GM18502 (cell line): ENCODE measurements around the gene CEP192.

Experiments used
- ATAC-seq: cut with Tn5 transposase; IDR thresholded peaks from one replicate; pipeline ENCODE4 v1.9.1; 2021; ENCODE audit warnings: mild to moderate bottlenecking; ENCODE audit not compliant: unreplicated experiment, poor library complexity

CEP192 gene

DNA sequence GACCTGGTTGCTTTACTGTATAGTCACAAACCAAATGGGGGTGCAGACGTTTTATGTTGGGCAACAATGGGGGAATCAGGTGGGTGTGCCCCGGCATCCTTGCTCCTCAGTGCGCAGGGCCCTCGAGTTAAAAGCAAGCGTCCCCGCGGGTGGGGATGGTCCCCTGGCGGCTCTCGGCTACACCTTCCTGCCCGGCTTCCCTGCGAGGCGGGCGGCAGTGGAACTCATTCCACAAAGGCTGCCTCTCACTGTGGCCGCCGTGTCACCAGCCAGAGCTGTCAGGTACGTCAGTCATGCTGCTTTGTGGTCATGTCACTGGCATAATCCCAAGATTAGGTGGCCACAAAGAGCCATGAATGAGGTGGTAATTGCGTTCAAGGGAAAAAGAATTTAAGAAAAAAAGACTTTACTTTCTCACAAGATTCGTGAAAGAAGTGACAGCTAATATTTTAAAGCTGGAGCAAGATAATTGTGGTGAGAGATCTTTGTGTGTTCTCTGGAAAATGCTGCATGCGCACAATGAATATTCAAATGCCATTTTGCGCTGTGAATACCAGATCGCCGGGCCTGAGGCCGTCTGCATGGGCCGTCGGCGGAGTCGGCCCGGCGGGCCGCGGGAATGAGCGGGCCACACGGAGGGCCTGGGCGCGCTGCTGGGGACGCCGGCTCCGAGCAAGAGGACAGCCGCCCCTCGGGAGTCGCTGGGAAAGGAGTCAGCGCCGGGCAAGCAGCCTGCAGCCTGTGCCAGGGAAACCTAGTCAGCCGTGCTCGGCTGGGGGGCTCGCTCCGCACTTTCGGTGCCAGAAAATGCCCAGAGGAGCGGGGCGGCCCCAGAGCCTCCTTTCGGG is 145.1 kb downstream of the CEP192 start:
- ATAC-seq, result no peak

DNA sequence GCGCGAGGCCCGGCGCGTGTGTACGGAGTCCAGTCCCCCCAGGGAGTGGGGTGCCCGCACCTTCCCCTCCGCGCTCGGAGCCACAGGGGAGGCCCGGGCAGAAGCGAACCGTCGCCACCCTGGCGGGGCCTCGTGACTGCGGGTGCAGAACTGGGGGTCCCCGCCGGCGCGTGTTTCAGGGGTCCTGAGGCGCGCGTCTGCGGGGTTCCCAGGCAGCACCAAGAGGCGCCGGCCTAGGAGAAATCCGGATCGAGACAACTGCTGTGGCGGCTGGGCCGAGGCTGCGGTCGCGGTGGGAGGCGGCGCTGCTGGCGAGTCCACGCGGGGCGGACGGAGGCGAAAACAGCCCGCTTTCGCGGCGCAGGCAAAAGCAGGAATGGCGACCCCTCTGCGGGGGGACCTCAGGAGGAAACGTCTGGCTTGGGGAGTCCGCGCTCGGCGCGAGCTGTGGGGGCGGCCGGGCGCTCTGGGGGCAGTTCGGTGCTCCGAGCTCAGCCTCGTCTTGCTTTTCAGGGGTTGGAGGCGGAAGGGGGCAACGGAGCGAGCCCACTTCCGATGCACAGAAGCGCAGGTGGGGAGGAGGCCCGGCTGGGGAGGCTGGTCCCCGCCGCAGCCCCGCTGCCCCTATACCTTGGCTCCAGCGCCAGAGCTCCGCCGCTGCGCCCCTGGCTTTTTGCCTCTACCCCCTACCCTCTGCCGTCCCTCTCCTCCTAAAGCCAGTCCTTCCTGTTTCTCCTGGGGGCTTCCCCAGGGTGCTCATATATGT is 145.9 kb downstream of the CEP192 start:
- peak; percentile 35 for ATAC-seq

DNA sequence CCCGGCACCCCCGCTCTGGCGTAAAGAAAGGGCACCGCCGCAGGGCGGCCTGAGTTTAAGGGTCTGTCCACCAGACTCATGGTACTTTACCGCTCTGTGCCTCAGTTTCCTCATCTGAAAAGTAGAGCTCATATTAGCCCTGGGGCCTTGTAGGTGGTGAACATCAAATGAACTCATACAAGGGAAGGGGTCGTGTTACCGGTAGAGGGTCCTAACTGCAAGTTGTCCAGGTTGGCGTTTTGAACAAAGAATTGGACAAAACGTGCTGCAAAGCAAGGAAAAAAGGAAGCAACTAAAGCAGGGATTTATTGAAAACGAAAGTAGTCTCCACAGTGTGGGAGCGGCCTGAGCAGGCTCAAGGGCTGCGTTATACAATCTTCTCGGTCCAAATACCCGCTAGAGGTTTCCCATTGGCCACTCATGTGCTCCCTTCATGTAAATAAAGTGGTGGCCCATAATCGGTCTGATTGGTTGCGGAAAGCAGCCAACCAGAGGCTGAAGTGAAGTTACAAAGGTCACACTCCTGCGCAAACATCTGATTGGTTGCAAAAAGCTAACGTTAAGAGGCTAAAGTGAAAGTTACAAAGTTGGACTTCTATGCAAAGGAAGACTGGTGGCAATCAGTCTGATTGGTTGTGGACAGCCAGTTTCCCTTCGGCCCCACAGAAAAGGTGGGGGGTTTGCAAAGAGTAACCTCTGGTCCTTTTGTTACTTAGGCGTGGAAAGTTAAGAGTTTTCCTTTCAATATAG is 146.7 kb downstream of the CEP192 start:
- peak; percentile 78 for ATAC-seq

DNA sequence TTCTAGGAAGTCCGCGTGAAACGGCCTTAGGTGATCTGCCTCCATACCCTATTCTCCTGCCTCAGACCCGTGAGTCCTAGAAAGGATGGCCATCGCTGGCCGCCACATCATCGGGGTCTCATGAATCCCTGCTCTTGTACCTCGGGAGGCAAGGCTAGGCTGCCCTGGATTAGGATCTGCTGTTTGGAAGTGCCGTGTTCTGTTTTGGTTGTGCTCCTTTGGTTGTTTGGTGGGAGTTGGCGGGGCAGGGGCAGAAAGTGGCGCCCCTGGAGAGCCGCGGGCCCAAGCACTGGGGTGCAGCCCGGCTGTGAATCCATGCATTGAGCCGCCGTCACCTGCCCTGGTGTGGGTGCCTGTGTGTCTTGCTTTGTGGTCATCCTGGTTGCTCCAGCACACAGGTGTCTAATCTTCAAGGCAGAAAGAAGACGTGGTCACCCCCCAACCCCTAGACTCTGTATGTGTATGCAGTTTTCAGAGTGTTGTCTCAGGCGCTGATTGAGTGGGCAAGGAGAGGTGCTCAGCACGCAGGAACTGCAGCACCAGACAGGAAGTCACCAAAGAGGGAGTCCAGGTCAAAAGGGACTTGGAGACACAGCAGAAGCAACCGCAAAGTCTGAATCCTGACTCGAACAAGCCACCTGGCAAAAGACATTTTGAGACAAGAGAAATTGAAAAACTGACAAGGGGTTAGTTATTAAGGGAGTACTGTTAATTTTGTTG is 147.4 kb downstream of the CEP192 start:
- no peak for ATAC-seq

DNA sequence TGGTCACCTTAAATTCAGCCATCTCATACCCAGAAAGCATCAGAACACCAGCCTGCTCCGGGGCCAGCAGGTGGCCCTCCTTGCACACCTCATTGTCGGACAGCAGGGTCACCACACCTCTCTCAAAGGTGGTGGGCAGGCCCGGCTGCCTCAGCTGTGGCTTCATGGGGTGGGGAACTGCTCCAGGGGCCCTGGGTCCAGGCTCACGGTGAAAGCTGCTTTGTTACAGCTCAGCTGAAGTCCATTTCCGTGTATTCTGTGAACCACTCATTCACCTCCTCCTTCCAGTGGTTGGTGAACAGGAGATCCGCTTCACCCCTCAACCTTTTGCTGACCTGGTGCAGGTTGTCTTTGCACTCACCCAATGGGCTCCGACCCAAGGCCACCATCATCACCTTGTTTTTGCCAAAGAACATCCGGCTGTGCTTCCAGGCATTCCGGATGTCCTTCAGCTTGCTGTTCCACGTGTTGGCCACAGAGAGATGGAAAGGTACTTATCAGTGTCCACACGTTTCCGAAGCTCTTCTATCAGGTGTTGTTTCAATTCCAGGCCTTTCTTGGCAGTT is 148.8 kb downstream of the CEP192 start:
- no peak for ATAC-seq

DNA sequence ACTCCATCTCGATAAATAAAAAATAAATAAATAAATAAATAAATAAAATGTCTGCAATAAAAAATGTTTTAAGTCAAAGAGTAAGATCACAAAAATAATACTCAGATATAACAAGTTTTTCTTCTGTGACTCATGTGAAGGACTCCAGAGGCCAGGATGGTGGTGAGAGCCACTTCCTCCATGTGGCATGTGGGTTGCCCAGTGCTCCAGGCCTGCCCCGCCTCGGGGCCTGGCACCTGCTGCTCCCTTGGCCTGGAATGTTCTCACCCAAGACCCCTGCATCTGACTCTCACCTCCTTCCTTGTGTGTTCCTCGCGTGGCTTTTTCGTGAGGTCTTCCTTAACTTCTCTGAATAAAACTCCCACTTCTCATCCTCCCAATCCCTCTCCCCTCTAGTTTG is 150.0 kb downstream of the CEP192 start:
- no peak for ATAC-seq

DNA sequence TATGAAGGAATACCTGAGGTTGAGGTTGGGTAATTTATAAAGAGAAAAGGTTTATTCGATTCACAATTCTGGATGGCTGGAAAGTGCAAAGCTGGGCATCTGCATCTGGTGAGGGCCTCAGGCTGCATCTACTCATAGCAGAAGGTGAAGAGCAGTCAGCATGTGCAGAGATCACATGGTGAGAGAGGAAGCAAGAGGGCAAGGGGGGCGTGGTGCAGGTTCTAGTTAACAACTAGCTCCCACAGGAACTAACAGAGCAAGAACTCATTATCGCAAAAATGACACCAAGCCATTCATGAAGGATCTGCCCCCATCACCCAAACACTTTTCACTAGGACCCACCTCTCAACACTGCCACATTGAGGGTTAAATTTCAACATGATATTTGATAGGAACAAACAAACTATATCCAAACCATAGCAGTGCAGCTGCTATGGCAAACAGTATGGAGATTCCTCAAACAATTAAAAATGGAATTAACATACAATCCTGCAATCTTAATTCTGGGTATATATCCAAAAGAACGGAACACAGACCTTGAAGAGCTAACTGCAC is 154.6 kb downstream of the CEP192 start:
- no peak for ATAC-seq

DNA sequence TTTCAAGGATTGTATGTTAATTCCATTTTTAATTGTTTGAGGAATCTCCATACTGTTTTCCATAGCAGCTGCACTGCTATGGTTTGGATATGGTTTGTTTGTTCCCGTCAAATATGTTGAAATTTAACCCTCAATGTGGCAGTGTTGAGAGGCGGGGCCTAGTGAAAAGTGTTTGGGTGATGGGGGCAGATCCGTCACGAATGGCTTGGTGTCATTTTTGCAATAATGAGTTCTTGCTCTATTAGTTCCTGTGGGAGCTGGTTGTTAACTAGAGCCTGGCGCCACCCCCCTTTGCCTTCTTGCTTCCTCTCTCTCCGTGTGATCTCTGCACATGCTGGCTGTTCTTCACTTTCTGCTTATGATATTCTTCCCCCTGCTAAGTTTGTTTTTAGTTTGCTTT is 156.0 kb downstream of the CEP192 start:
- ATAC-seq, result no peak

DNA sequence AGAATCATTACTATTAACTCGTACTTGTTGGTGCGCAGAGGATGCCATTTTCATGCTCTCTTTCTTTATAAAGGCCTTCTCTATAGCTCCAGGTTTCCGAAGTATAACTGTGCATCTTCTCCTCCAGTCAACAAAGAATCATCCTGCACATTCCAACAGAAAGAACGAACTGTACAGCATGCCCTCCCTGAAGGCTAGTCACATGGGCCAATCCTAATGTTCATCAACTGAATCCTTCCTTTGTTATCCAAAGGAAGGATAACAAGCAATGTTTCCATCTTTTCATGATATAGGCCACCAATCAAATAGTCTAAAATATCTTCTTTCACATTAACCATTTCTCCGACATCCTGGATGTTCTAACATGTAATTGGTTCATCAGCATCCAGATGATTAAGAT is 160.5 kb downstream of the CEP192 start:
- no peak for ATAC-seq

DNA sequence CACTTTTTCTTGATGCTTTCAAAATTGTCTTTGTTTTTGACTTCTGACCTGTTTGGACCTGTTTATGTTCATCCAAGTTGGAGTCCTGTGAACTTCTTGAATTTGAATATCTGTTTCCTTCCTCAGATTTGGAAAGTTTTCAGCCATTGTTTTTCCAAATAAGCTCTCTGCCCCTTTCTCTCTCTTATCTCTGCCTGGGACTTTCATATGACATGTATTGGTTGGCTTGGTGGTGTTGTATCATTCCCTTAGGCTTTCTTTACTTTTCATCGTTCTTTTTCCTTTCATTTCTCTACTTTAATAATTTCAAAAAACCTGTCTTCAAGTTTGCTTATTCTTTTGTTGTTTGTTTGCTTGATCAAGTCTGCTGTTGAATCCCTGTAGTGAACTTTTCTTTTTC is 167.3 kb downstream of the CEP192 start:
- no peak for ATAC-seq

DNA sequence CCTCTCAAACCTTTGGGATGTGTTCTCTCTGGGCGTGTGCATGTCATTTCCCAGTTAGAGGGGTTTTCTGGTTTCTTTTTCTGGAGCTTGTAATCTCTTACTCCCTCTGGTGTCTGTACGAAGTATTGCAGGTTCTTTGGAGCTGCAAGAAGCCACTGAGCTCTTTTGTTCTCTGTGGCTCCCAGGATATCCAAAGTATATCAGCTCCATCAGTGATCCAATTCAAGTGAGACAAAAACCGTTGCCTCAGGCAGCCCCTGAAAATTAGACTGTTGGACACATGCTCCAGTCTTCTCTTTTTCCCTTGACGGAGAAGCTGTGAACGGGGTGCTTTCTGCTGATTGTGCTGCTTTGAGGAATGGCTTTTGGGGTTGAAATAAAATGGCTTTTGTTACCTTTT is 168.4 kb downstream of the CEP192 start:
- ATAC-seq, result no peak

DNA sequence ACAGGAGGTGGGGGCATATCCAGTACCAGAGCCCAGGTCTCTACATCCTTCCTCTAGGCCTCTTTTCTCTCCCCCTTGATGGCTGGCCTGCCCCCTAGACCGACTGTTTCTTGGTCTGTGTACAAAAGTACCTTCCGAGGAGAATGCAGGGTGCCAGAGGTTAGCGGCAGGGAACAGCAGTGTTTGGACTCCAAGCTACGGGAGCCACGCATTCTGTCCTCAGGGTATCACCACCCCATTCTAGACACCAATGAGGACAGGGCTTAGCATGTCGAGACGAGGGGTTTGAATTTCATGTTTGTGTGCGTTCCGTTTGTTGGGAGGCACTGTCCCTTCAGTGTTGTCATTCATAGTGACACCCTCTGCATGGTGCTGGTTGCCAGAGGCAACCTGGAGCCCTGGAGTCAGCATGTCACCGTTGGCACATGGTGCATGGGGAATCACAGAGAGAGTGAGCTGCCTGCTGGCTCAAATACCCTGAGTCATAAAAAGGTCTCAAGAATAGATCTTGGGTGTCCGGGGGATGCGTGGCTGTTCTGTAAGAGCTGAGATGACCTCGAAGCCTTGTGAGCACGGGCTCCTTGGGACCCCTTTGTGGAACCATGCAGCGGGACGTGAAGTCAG is 170.2 kb downstream of the CEP192 start:
- no peak for ATAC-seq

DNA sequence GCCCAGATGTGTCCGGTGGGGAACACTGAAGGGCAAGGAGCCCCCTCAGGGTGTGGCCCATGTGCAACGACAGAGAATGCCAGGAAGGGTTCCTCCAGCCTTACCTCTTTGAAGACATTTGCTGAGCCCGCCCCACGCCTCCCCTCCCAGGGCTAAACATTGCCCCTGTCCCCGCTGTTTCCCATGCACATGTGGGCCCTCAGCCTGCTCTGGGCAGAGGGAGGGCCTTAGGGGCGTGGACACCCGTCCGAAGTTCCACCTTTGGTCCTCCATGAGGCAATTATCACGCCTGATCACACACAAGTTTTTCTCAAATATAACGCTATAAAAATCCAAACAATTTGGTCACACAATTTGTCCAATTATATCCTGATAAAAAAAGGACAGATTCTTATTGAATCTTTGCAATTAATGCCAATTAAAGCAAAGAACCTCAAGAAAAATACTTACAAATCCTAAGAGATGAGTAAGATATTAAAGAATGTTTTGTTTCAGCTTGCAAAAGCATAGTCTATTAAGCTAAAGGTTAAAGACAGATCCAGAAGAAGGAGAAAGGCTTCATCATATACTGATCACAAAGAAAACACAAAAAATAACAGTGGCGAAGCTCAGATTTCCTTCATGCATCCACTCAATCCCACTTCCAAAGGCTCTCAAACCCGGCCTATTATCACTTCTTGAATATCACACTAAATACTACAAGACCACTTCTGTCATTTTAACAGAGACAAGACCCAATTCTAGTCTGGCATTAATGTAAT is 172.2 kb downstream of the CEP192 start:
- ATAC-seq, result no peak

DNA sequence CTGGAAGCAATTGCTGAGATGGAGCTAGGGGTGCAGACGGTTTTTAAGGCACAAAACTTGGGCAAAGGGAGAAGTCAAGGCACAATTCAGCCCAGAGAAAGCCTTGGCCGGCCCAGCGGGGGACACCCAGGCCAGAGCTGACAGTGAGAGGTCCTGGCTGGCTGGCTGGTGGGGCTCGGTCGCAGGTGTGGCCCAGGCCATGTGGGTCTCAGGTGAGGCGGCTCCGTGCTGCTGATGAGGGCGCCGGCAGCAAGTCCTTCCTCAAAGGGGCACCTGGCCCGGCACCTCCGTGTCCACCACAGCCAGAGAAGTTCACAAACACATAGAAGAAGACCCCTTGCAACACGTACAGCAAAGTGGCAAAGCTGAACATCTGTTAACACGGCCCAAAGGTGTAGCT is 173.2 kb downstream of the CEP192 start:
- no peak for ATAC-seq

DNA sequence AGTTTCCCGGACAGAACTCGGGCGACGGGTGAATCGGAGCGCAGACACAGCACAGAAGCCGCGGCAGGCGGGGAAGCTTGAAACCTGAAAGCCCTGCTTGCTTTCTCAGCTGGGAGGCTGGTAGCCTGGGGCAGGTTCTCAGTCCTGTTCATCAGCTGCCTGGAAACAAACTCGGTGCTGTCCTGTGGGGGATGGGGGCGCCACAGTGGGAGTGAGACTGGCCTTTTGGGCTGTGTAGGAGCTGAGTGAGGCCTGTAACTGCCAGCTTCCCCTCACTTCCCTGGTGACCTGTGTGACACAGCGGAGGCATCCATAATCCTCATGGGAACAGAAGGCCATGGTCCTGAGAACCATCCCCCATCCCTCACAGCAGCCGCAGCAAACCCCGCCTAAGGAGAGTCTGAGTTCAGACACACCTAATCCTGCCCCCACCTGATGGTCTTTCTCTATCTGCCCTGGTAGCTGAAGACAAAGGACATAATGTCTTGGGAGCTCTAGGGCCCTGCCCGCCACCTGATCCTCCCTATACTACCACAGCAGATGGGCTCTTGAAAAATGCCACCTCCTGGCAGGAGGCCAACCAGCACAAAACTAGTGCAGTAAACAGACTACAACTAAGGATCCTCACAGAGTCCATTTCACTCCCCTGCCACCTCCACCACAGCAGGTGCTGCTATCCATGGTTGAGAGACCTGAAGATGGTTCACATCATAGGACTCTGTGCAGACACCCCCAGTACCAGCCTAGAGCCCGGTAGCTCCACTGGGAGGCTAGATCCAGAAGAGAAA is 174.7 kb downstream of the CEP192 start:
- no peak for ATAC-seq

DNA sequence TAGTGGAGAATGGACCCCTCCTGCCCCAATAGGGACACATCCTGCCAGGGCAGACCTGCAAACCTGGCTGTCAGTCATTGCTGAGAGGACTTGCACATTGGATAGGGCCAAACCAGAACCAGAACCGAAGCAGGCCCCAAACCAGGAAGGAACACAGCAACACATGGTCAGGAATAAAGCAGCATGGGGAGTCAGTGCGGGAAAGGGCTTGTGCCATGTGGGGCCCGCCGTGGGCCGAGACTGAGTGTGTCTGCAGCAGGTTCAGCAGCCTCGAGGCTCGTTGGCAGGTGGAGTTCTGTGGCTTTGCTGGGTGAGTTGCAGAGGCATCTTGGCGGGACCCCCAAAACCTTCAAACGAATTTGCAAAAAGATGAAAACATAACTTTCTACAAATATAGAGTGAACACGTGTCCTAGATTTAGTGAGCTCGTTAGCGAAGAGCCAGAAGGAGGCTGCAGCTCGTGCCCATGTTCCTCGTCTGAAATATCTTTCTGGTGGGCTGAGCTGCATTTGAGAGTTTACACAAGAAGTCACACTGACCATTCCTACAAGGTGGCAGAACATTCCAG is 182.5 kb downstream of the CEP192 start:
- no peak for ATAC-seq
